Memory B cell (primary cell): ENCODE data around the gene BTRC.

ENCODE experiments used
- ATAC-seq: fragments of 150-1000 bp; cut with Tn5 transposase; 2 replicates; pipeline ENCODE4 v1.10.0; 2021; ENCODE audit warnings: low read depth, mild to moderate bottlenecking, moderate library complexity
- DNase-seq, 2 donors: peaks; one replicate each; pipeline ENCODE4 v3.0.0; 2022; ENCODE audit warnings: low spot score in 2 of 2
- H3K27ac Mint-ChIP-seq: one replicate; pipeline ENCODE4 v1.8.0; 2022; ENCODE audit warnings: mild to moderate bottlenecking, moderate library complexity, mixed read lengths
- H3K27me3 Mint-ChIP-seq: one replicate; pipeline ENCODE4 v1.8.0; 2022; ENCODE audit warnings: mixed read lengths
- H3K36me3 Mint-ChIP-seq: one replicate; pipeline ENCODE4 v1.8.0; 2022; ENCODE audit warnings: mild to moderate bottlenecking, mixed read lengths
- H3K4me1 Mint-ChIP-seq: one replicate; pipeline ENCODE4 v1.8.0; 2022; ENCODE audit warnings: mixed read lengths
- H3K4me3 Mint-ChIP-seq: one replicate; pipeline ENCODE4 v1.8.0; 2022; ENCODE audit warnings: mild to moderate bottlenecking, moderate library complexity, mixed read lengths
- H3K9me3 Mint-ChIP-seq: one replicate; pipeline ENCODE4 v1.8.0; 2022; ENCODE audit warnings: mixed read lengths

Gene BTRC

GRCh38 chr10:101482568-101482967, 128.6 kb downstream of the BTRC start:
- ATAC-seq (no peak), DNase-seq (no peak)
- Mint-ChIP-seq H3K4me3 (no peak overlapping the region), H3K27me3 (no peaks in the 10 kb centered on the region), H3K27ac (no peak overlapping the region), H3K4me1 (no peaks in the 10 kb centered on the region), H3K36me3 (peaks cover 12% of the 10 kb centered on the region), H3K9me3 (no peaks in the 10 kb centered on the region)

GRCh38 chr10:101484175-101484745, 130.3 kb downstream of the BTRC start:
- Mint-ChIP-seq H3K4me1 (no peaks in the 10 kb centered on the region), H3K4me3 (no peak overlapping the region), H3K27ac (no peak overlapping the region), H3K27me3 (no peaks in the 10 kb centered on the region), H3K9me3 (no peaks in the 10 kb centered on the region), H3K36me3 (peaks cover 11% of the 10 kb centered on the region)
- DNase-seq (no peak), ATAC-seq (no peak)

- ATAC-seq (no peak), DNase-seq (no peak)
- Mint-ChIP-seq H3K27me3 (no peaks in the 10 kb centered on the region), H3K4me3 (no peak overlapping the region), H3K4me1 (no peaks in the 10 kb centered on the region), H3K9me3 (no peaks in the 10 kb centered on the region), H3K36me3 (peaks cover 14% of the 10 kb centered on the region), H3K27ac (no peak overlapping the region)
Observed at GRCh38 chr10:101485207-101485606, 131.2 kb downstream of the BTRC start.

- Mint-ChIP-seq H3K27me3 (no peaks in the 10 kb centered on the region), H3K27ac (no peak overlapping the region), H3K36me3 (peaks cover 14% of the 10 kb centered on the region), H3K9me3 (no peaks in the 10 kb centered on the region), H3K4me1 (no peaks in the 10 kb centered on the region), H3K4me3 (no peak overlapping the region)
- ATAC-seq (no peak), DNase-seq (no peak)
Observed at GRCh38 chr10:101485681-101486554, 132.0 kb downstream of the BTRC start.

GRCh38 chr10:101487399-101487798, 133.4 kb downstream of the BTRC start:
- H3K4me1 Mint-ChIP-seq, result no peaks in the 10 kb centered on the region
- DNase-seq (no peak), ATAC-seq (no peak)
- H3K4me3 Mint-ChIP-seq, result no peak overlapping the region
- H3K27me3 Mint-ChIP-seq, result no peaks in the 10 kb centered on the region
- peaks cover 8% of the 10 kb centered on the region for H3K36me3 Mint-ChIP-seq
- no peaks in the 10 kb centered on the region for H3K9me3 Mint-ChIP-seq
- no peak overlapping the region for H3K27ac Mint-ChIP-seq

GRCh38 chr10:101489355-101489754, 135.4 kb downstream of the BTRC start:
- Mint-ChIP-seq H3K4me3 (no peak overlapping the region), H3K9me3 (no peaks in the 10 kb centered on the region), H3K4me1 (no peaks in the 10 kb centered on the region), H3K27me3 (no peaks in the 10 kb centered on the region), H3K27ac (no peak overlapping the region), H3K36me3 (peaks cover 6% of the 10 kb centered on the region)
- ATAC-seq (no peak), DNase-seq (no peak)

- no peak for DNase-seq
- ATAC-seq, result no peak
- Mint-ChIP-seq H3K36me3 (peaks cover 6% of the 10 kb centered on the region), H3K27me3 (no peaks in the 10 kb centered on the region), H3K4me1 (no peaks in the 10 kb centered on the region), H3K27ac (no peak overlapping the region), H3K4me3 (no peak overlapping the region), H3K9me3 (no peaks in the 10 kb centered on the region)
Observed at GRCh38 chr10:101490026-101490425, 136.1 kb downstream of the BTRC start.

GRCh38 chr10:101492205-101492604, 138.2 kb downstream of the BTRC start:
- Mint-ChIP-seq H3K27me3 (no peaks in the 10 kb centered on the region), H3K9me3 (no peaks in the 10 kb centered on the region), H3K4me1 (no peaks in the 10 kb centered on the region), H3K4me3 (no peak overlapping the region), H3K27ac (no peak overlapping the region), H3K36me3 (peaks cover 3% of the 10 kb centered on the region)
- DNase-seq (no peak), ATAC-seq (no peak)

- H3K27ac Mint-ChIP-seq, result no peak overlapping the region
- no peaks in the 10 kb centered on the region for H3K9me3 Mint-ChIP-seq
- DNase-seq, result no peak
- H3K36me3 Mint-ChIP-seq, result peaks cover 3% of the 10 kb centered on the region
- H3K4me1 Mint-ChIP-seq, result no peaks in the 10 kb centered on the region
- ATAC-seq, result no peak
- H3K4me3 Mint-ChIP-seq, result no peak overlapping the region
- no peaks in the 10 kb centered on the region for H3K27me3 Mint-ChIP-seq
Observed at GRCh38 chr10:101492814-101493213, 138.8 kb downstream of the BTRC start.

GRCh38 chr10:101493249-101493648, 139.3 kb downstream of the BTRC start:
- DNase-seq (no peak), ATAC-seq (no peak)
- no peak overlapping the region for H3K27ac Mint-ChIP-seq
- H3K4me3 Mint-ChIP-seq, result no peak overlapping the region
- H3K4me1 Mint-ChIP-seq, result no peaks in the 10 kb centered on the region
- no peaks in the 10 kb centered on the region for H3K27me3 Mint-ChIP-seq
- H3K36me3 Mint-ChIP-seq, result peaks cover 3% of the 10 kb centered on the region
- H3K9me3 Mint-ChIP-seq, result no peaks in the 10 kb centered on the region

GRCh38 chr10:101493782-101494281, 139.9 kb downstream of the BTRC start:
- Mint-ChIP-seq H3K27me3 (no peaks in the 10 kb centered on the region), H3K4me3 (no peak overlapping the region), H3K9me3 (no peaks in the 10 kb centered on the region), H3K36me3 (peaks cover 3% of the 10 kb centered on the region), H3K27ac (no peak overlapping the region), H3K4me1 (no peaks in the 10 kb centered on the region)
- DNase-seq (no peak), ATAC-seq (no peak)

GRCh38 chr10:101494650-101495049, 140.7 kb downstream of the BTRC start:
- Mint-ChIP-seq H3K4me3 (no peak overlapping the region), H3K36me3 (peaks cover 4% of the 10 kb centered on the region), H3K9me3 (no peaks in the 10 kb centered on the region), H3K27ac (no peak overlapping the region), H3K4me1 (peaks cover 2% of the 10 kb centered on the region), H3K27me3 (no peaks in the 10 kb centered on the region)
- no peak for ATAC-seq
- DNase-seq, result no peak

- ATAC-seq (no peak), DNase-seq (no peak)
- Mint-ChIP-seq H3K27me3 (no peaks in the 10 kb centered on the region), H3K9me3 (no peaks in the 10 kb centered on the region), H3K36me3 (peaks cover 3% of the 10 kb centered on the region), H3K4me1 (peaks cover 2% of the 10 kb centered on the region), H3K27ac (no peak overlapping the region), H3K4me3 (no peak overlapping the region)
Observed at GRCh38 chr10:101495324-101495925, 141.5 kb downstream of the BTRC start.

GRCh38 chr10:101504438-101504837, 150.5 kb downstream of the BTRC start:
- Mint-ChIP-seq H3K4me3 (no peak overlapping the region), H3K27ac (no peak overlapping the region), H3K9me3 (no peaks in the 10 kb centered on the region), H3K4me1 (peaks cover 7% of the 10 kb centered on the region), H3K27me3 (no peaks in the 10 kb centered on the region), H3K36me3 (peaks cover 7% of the 10 kb centered on the region)
- DNase-seq, result no peak
- ATAC-seq, result no peak
